IMR-90 (cell line): ENCODE results near the gene MAML2.

Experiments
- CTCF ChIP-seq: conservative IDR thresholded peaks from 2 replicates; pipeline ENCODE4 v1.5.1; 2012; ENCODE audit warnings: mild to moderate bottlenecking, low read depth, low read length, improper control_type of control experiment
- MXI1 ChIP-seq: IDR thresholded peaks from 2 replicates; pipeline ENCODE4 v1.6.1; 2012; ENCODE audit warnings: low read depth, mild to moderate bottlenecking, low read length, moderate library complexity, borderline replicate concordance
- POLR2A ChIP-seq: IDR thresholded peaks from 2 replicates; pipeline ENCODE4 v1.6.1; 2012; ENCODE audit warnings: mild to moderate bottlenecking, low read depth, low read length

GRCh38 chr11:96092511-96092910 lies 250.5 kb downstream of the MAML2 start:
- TF ChIP-seq CTCF: no peak
- no peak for TF ChIP-seq POLR2A
- no peak for TF ChIP-seq MXI1
